ENCODE measurements around the gene FIBP. TPM values are rescaled to one million over a fixed set of nuclear protein-coding genes. Genes with fewer than 3 reads are reported as not detected.

The FIBP gene
- total RNA-seq (2012; rRNA removed) = 173 and 237 TPM in 2 replicates

- peaks cover 60% of the 10 kb centered on the region for H3K4me1 ChIP-seq (ENCODE audit: control insufficient read depth, insufficient read depth, low read length)
- peak within 1 kb of the TSS; percentile 89 for H3K4me2 ChIP-seq (ENCODE audit: low read length)
- H3K36me3 ChIP-seq (ENCODE audit: insufficient read depth, low read length) = peaks cover 50% of the 10 kb centered on the region
- peak within 1 kb of the TSS; percentile 81 for H3K9ac ChIP-seq (ENCODE audit: low read depth, low read length)
- H3K9me3 ChIP-seq (replicated peaks; ENCODE audit: low read length) = no peaks in the 10 kb centered on the region
- H3K27me3 ChIP-seq (ENCODE audit: control insufficient read depth, insufficient read depth, low read length) = no peaks in the 10 kb centered on the region
- H3K4me3 ChIP-seq (ENCODE audit: low read length) = peak within 1 kb of the TSS; percentile 95
Observed at GRCh38 chr11:65888163-65888814, at the start of gene FIBP. Gene FIBP (minus strand): TSS chr11:65888471. CDS start chr11:65888418, 53 bp downstream.

GRCh38 chr11:65937766-65938165 lies 49.5 kb upstream of the FIBP start:
- H3K9me3 ChIP-seq (replicated peaks; ENCODE audit: low read length) = no peaks in the 10 kb centered on the region
- no peak overlapping the region for H3K4me3 ChIP-seq (ENCODE audit: low read length)
- H3K36me3 ChIP-seq (ENCODE audit: insufficient read depth, low read length) = no peaks in the 10 kb centered on the region
- no peak overlapping the region for H3K4me2 ChIP-seq (ENCODE audit: low read length)
- peaks cover 23% of the 10 kb centered on the region for H3K4me1 ChIP-seq (ENCODE audit: control insufficient read depth, insufficient read depth, low read length)
- H3K27me3 ChIP-seq (ENCODE audit: control insufficient read depth, insufficient read depth, low read length) = no peaks in the 10 kb centered on the region
- H3K9ac ChIP-seq (ENCODE audit: low read depth, low read length) = no peak overlapping the region

GRCh38 chr11:65934014-65934413 lies 45.7 kb upstream of the FIBP start:
- no peak overlapping the region for H3K9ac ChIP-seq (ENCODE audit: low read depth, low read length)
- H3K36me3 ChIP-seq (ENCODE audit: insufficient read depth, low read length) = no peaks in the 10 kb centered on the region
- no peak overlapping the region for H3K4me3 ChIP-seq (ENCODE audit: low read length)
- no peaks in the 10 kb centered on the region for H3K9me3 ChIP-seq (replicated peaks; ENCODE audit: low read length)
- no peaks in the 10 kb centered on the region for H3K27me3 ChIP-seq (ENCODE audit: control insufficient read depth, insufficient read depth, low read length)
- H3K4me1 ChIP-seq (ENCODE audit: control insufficient read depth, insufficient read depth, low read length) = no peaks in the 10 kb centered on the region
- no peak overlapping the region for H3K4me2 ChIP-seq (ENCODE audit: low read length)

GRCh38 chr11:65932558-65932919 lies 44.3 kb upstream of the FIBP start:
- Histone ChIP-seq H3K9me3 (replicated peaks; ENCODE audit: low read length) (no peaks in the 10 kb centered on the region), H3K36me3 (ENCODE audit: insufficient read depth, low read length) (no peaks in the 10 kb centered on the region), H3K9ac (ENCODE audit: low read depth, low read length) (no peak overlapping the region), H3K4me1 (ENCODE audit: control insufficient read depth, insufficient read depth, low read length) (no peaks in the 10 kb centered on the region), H3K4me3 (ENCODE audit: low read length) (no peak overlapping the region), H3K27me3 (ENCODE audit: control insufficient read depth, insufficient read depth, low read length) (no peaks in the 10 kb centered on the region), H3K4me2 (ENCODE audit: low read length) (no peak overlapping the region)

GRCh38 chr11:65931773-65932557 lies 43.7 kb upstream of the FIBP start:
- Histone ChIP-seq H3K4me2 (ENCODE audit: low read length) (no peak overlapping the region), H3K27me3 (ENCODE audit: control insufficient read depth, insufficient read depth, low read length) (no peaks in the 10 kb centered on the region), H3K4me1 (ENCODE audit: control insufficient read depth, insufficient read depth, low read length) (no peaks in the 10 kb centered on the region), H3K36me3 (ENCODE audit: insufficient read depth, low read length) (peaks cover 2% of the 10 kb centered on the region), H3K9ac (ENCODE audit: low read depth, low read length) (no peak overlapping the region), H3K4me3 (ENCODE audit: low read length) (no peak overlapping the region), H3K9me3 (replicated peaks; ENCODE audit: low read length) (no peaks in the 10 kb centered on the region)

- Histone ChIP-seq H3K27me3 (ENCODE audit: control insufficient read depth, insufficient read depth, low read length) (no peaks in the 10 kb centered on the region), H3K36me3 (ENCODE audit: insufficient read depth, low read length) (peaks cover 20% of the 10 kb centered on the region), H3K4me2 (ENCODE audit: low read length) (no peak overlapping the region), H3K9me3 (replicated peaks; ENCODE audit: low read length) (no peaks in the 10 kb centered on the region), H3K4me3 (ENCODE audit: low read length) (no peak overlapping the region), H3K9ac (ENCODE audit: low read depth, low read length) (no peak overlapping the region), H3K4me1 (ENCODE audit: control insufficient read depth, insufficient read depth, low read length) (no peaks in the 10 kb centered on the region)
Observed at GRCh38 chr11:65928667-65929066, 40.4 kb upstream of the FIBP start.

GRCh38 chr11:65927904-65928397 lies 39.7 kb upstream of the FIBP start:
- H3K27me3 ChIP-seq (ENCODE audit: control insufficient read depth, insufficient read depth, low read length) = no peaks in the 10 kb centered on the region
- H3K4me2 ChIP-seq (ENCODE audit: low read length) = no peak overlapping the region
- H3K4me3 ChIP-seq (ENCODE audit: low read length) = no peak overlapping the region
- no peaks in the 10 kb centered on the region for H3K4me1 ChIP-seq (ENCODE audit: control insufficient read depth, insufficient read depth, low read length)
- peaks cover 25% of the 10 kb centered on the region for H3K36me3 ChIP-seq (ENCODE audit: insufficient read depth, low read length)
- no peaks in the 10 kb centered on the region for H3K9me3 ChIP-seq (replicated peaks; ENCODE audit: low read length)
- H3K9ac ChIP-seq (ENCODE audit: low read depth, low read length) = no peak overlapping the region

- H3K9ac ChIP-seq (ENCODE audit: low read depth, low read length) = no peak overlapping the region
- H3K4me3 ChIP-seq (ENCODE audit: low read length) = no peak overlapping the region
- no peaks in the 10 kb centered on the region for H3K27me3 ChIP-seq (ENCODE audit: control insufficient read depth, insufficient read depth, low read length)
- peaks cover 48% of the 10 kb centered on the region for H3K36me3 ChIP-seq (ENCODE audit: insufficient read depth, low read length)
- H3K9me3 ChIP-seq (replicated peaks; ENCODE audit: low read length) = no peaks in the 10 kb centered on the region
- no peak overlapping the region for H3K4me2 ChIP-seq (ENCODE audit: low read length)
- peaks cover 14% of the 10 kb centered on the region for H3K4me1 ChIP-seq (ENCODE audit: control insufficient read depth, insufficient read depth, low read length)
Observed at GRCh38 chr11:65925397-65925796, 37.1 kb upstream of the FIBP start.

- Histone ChIP-seq H3K36me3 (ENCODE audit: insufficient read depth, low read length) (peaks cover 58% of the 10 kb centered on the region), H3K27me3 (ENCODE audit: control insufficient read depth, insufficient read depth, low read length) (no peaks in the 10 kb centered on the region), H3K4me3 (ENCODE audit: low read length) (no peak overlapping the region), H3K4me2 (ENCODE audit: low read length) (peak overlapping the region; percentile 37), H3K9ac (ENCODE audit: low read depth, low read length) (no peak overlapping the region), H3K4me1 (ENCODE audit: control insufficient read depth, insufficient read depth, low read length) (peaks cover 22% of the 10 kb centered on the region), H3K9me3 (replicated peaks; ENCODE audit: low read length) (no peaks in the 10 kb centered on the region)
Observed at GRCh38 chr11:65922565-65922964, 34.3 kb upstream of the FIBP start.

- Histone ChIP-seq H3K4me3 (ENCODE audit: low read length) (no peak overlapping the region), H3K36me3 (ENCODE audit: insufficient read depth, low read length) (peaks cover 62% of the 10 kb centered on the region), H3K4me2 (ENCODE audit: low read length) (peak overlapping the region; percentile 37), H3K9me3 (replicated peaks; ENCODE audit: low read length) (no peaks in the 10 kb centered on the region), H3K4me1 (ENCODE audit: control insufficient read depth, insufficient read depth, low read length) (peaks cover 29% of the 10 kb centered on the region), H3K9ac (ENCODE audit: low read depth, low read length) (no peak overlapping the region), H3K27me3 (ENCODE audit: control insufficient read depth, insufficient read depth, low read length) (no peaks in the 10 kb centered on the region)
Observed at GRCh38 chr11:65921876-65922275, 33.6 kb upstream of the FIBP start.

GRCh38 chr11:65921033-65921555 lies 32.8 kb upstream of the FIBP start:
- Histone ChIP-seq H3K27me3 (ENCODE audit: control insufficient read depth, insufficient read depth, low read length) (no peaks in the 10 kb centered on the region), H3K4me2 (ENCODE audit: low read length) (peak overlapping the region; percentile 93), H3K9ac (ENCODE audit: low read depth, low read length) (peak overlapping the region; percentile 88), H3K4me3 (ENCODE audit: low read length) (peak overlapping the region; percentile 93), H3K9me3 (replicated peaks; ENCODE audit: low read length) (no peaks in the 10 kb centered on the region), H3K36me3 (ENCODE audit: insufficient read depth, low read length) (peaks cover 64% of the 10 kb centered on the region), H3K4me1 (ENCODE audit: control insufficient read depth, insufficient read depth, low read length) (peaks cover 37% of the 10 kb centered on the region)
